Posterior vena cava (tissue), 2 donors: ENCODE data around the gene PPP1R7. TPM values are rescaled to one million over a fixed set of nuclear protein-coding genes. Genes with fewer than 3 reads are reported as not detected.

Experiments
- DNase-seq: peaks from one replicate; pipeline ENCODE4 v3.0.0-alpha.2; 2020; ENCODE audit warnings: low spot score
- intact Hi-C, 2 donors: fragments of 100-400 bp; cut with DNase I; formaldehyde crosslinking; loops; one replicate each; pipeline versions ENCODE4 v1.14.1 to v1.14.2; 2022 to 2023
- total RNA-seq, 2 donors: library from RNA; stranded (reverse); fragmentation: NEBNext Ultra II Directional; extraction: Animal tissue kit (Norgen Biotek cat#: 25700); gene quantifications; one replicate each; pipeline ENCODE4 v1.2.1, GENCODE V29; 2021
- donor health status: DM: yes; HTN: yes; CAD: no.
- donor health status: DM: yes; HTN: yes; CAD: no.

Gene PPP1R7
- total RNA-seq, 2 donors from 2014 or later, result 49.3 to 53.0 TPM

GRCh38 chr2:241116606-241117560 lies 33.4 kb upstream of the PPP1R7 start:
- intact Hi-C loops, result no loop called here
- peak; percentile 73 for DNase-seq

GRCh38 chr2:241118737-241119505 lies 31.3 kb upstream of the PPP1R7 start:
- intact Hi-C loops, result no loop called here
- peak; percentile 69 for DNase-seq

- intact Hi-C loops, result no loop called here
- DNase-seq, result no peak
Measured at GRCh38 chr2:241120440-241120839, 29.8 kb upstream of the PPP1R7 start.

- no peak for DNase-seq
- intact Hi-C loops, result no loop called here
Measured at GRCh38 chr2:241121008-241121407, 29.3 kb upstream of the PPP1R7 start.

- intact Hi-C loops, result no loop called here
- peak; percentile 59 for DNase-seq
Measured at GRCh38 chr2:241122376-241123002, 27.8 kb upstream of the PPP1R7 start.

- DNase-seq, result peak; percentile 67
Measured at GRCh38 chr2:241123816-241124536, 26.3 kb upstream of the PPP1R7 start.

GRCh38 chr2:241125626-241126025 lies 24.6 kb upstream of the PPP1R7 start:
- intact Hi-C loops, result no loop called here
- DNase-seq, result peak; percentile 72

More at GRCh38 chr2:241123816-241124536, 26.3 kb upstream of the PPP1R7 start:
- intact Hi-C loops, result no loop called here

- peak; percentile 79 for DNase-seq
- intact Hi-C loops, result no loop called here
Measured at GRCh38 chr2:241126201-241126611, 24.1 kb upstream of the PPP1R7 start.

- intact Hi-C loops, result no loop called here
- DNase-seq, result peak; percentile 78
Measured at GRCh38 chr2:241126771-241127202, 23.5 kb upstream of the PPP1R7 start.

GRCh38 chr2:241128266-241128665 lies 22.0 kb upstream of the PPP1R7 start:
- intact Hi-C loops, result no loop called here
- peak; percentile 51 for DNase-seq

GRCh38 chr2:241129086-241129871 lies 21.0 kb upstream of the PPP1R7 start:
- intact Hi-C loops, result no loop called here
- DNase-seq, result peak; percentile 59

- peak; percentile 71 for DNase-seq
- intact Hi-C loops, result no loop called here
Measured at GRCh38 chr2:241130316-241130715, 20.0 kb upstream of the PPP1R7 start.

- DNase-seq, result peak; percentile 53
Measured at GRCh38 chr2:241131531-241131930, 18.7 kb upstream of the PPP1R7 start.

GRCh38 chr2:241132538-241133435 lies 17.5 kb upstream of the PPP1R7 start:
- peak; percentile 60 for DNase-seq
- intact Hi-C loops, result no loop called here

More at GRCh38 chr2:241131531-241131930, 18.7 kb upstream of the PPP1R7 start:
- intact Hi-C loops, result no loop called here

- intact Hi-C loops, result no loop called here
- peak; percentile 64 for DNase-seq
Measured at GRCh38 chr2:241133436-241133820, 16.8 kb upstream of the PPP1R7 start.

- intact Hi-C loops, result no loop called here
- peak; percentile 71 for DNase-seq
Measured at GRCh38 chr2:241134711-241135110, 15.6 kb upstream of the PPP1R7 start.

GRCh38 chr2:241135737-241136136 lies 14.5 kb upstream of the PPP1R7 start:
- intact Hi-C loops, result no loop called here
- peak; percentile 65 for DNase-seq
